ENCODE results near the gene TREH. TPM values are rescaled to one million over a fixed set of nuclear protein-coding genes. Genes with fewer than 3 reads are reported as not detected.

TREH gene
- total RNA-seq, 1 donor from 2014 or later: 0.41 TPM

DNA sequence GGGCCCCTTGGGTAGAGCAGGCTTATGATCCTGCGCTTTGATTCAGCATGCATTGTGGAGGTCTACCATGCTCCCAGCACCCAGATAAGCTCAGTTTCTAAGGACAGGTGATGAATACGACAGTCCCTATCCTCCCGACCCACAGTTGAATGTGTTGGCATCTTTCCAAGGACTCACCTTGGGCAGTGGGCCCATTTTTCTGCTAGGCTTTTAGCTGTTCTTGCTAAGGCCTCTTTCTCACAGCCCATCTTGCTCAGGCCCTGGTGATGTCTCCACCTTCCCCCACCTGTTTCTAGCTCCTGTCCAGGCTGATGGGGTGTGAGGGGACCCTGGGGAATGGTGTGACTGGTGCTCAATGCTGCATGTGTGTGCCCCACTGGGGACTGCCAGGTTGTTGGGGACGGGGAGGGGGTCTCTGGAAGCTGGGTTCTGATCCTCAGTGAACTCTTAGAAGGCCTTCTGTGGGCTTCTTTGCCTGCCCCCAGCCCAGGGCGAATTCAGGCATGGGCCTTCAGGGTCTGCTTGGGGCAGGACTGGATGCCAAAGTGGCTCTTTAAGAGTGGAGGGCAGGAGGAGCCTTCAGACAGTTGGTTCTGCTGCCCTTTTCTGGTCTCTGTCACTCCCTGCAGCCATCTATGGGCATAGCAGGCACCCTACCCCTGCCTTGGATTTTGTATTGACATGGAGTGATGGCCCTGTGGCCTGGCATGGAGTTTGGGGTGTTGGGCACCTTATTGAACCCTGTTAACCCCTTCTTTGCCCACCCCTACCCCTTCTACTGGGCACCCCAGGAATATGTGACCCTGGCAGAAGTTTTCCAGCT is 38.9 kb downstream of the TREH start:
- Mint-ChIP-seq H3K36me3 (peaks cover 13% of the 10 kb centered on the region), H3K4me1 (ENCODE audit: unreplicated experiment) (peaks cover 8% of the 10 kb centered on the region), H3K4me3 (no peak overlapping the region), H3K27me3 (no peaks in the 10 kb centered on the region), H3K9me3 (no peaks in the 10 kb centered on the region), H3K27ac (no peak overlapping the region)
- TF ChIP-seq, protein P1, sequence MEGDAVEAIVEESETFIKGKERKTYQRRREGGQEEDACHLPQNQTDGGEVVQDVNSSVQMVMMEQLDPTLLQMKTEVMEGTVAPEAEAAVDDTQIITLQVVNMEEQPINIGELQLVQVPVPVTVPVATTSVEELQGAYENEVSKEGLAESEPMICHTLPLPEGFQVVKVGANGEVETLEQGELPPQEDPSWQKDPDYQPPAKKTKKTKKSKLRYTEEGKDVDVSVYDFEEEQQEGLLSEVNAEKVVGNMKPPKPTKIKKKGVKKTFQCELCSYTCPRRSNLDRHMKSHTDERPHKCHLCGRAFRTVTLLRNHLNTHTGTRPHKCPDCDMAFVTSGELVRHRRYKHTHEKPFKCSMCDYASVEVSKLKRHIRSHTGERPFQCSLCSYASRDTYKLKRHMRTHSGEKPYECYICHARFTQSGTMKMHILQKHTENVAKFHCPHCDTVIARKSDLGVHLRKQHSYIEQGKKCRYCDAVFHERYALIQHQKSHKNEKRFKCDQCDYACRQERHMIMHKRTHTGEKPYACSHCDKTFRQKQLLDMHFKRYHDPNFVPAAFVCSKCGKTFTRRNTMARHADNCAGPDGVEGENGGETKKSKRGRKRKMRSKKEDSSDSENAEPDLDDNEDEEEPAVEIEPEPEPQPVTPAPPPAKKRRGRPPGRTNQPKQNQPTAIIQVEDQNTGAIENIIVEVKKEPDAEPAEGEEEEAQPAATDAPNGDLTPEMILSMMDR (conservative IDR thresholded peaks at IDR 0.05): no peak
- DNase-seq (ENCODE audit: extremely low spot score, unreplicated experiment): no peak

DNA sequence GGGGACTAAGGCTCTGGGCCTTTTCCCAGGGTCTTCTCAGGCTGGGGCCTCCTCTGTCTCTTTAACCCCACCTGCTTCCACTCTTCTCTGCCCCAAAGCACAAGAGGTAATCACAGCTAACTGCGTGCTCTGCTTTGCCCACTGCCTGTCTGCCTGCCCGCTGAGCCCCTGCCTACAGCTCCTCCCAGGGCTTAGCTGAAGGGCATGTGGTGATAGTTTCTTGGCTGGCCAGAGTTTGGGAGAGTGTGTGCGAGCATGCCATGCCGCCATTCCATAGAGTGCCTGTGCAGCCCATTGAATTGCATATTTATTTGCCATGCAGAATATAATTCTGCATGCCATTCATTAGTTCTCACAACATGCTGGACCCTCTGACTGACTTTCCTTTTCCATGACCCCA is 39.6 kb downstream of the TREH start:
- Mint-ChIP-seq H3K4me1 (ENCODE audit: unreplicated experiment) (peaks cover 11% of the 10 kb centered on the region), H3K4me3 (no peak overlapping the region), H3K9me3 (no peaks in the 10 kb centered on the region), H3K27me3 (no peaks in the 10 kb centered on the region), H3K27ac (no peak overlapping the region), H3K36me3 (peaks cover 13% of the 10 kb centered on the region)
- DNase-seq (ENCODE audit: extremely low spot score, unreplicated experiment): no peak
- TF ChIP-seq, protein P1 (conservative IDR thresholded peaks at IDR 0.05): no peak

GRCh38 chr11:118638726-118639125 is 40.7 kb downstream of the TREH start:
- H3K36me3 Mint-ChIP-seq: peaks cover 13% of the 10 kb centered on the region
- no peaks in the 10 kb centered on the region for H3K27me3 Mint-ChIP-seq
- H3K4me3 Mint-ChIP-seq: no peak overlapping the region
- no peak overlapping the region for H3K27ac Mint-ChIP-seq
- peaks cover 19% of the 10 kb centered on the region for H3K4me1 Mint-ChIP-seq (ENCODE audit: unreplicated experiment)
- H3K9me3 Mint-ChIP-seq: no peaks in the 10 kb centered on the region
- TF ChIP-seq, protein P1 (conservative IDR thresholded peaks at IDR 0.05): no peak
- no peak for DNase-seq (ENCODE audit: extremely low spot score, unreplicated experiment)

GRCh38 chr11:118636569-118637290 is 42.7 kb downstream of the TREH start:
- Mint-ChIP-seq H3K27ac (no peak overlapping the region), H3K9me3 (no peaks in the 10 kb centered on the region), H3K4me1 (ENCODE audit: unreplicated experiment) (peaks cover 19% of the 10 kb centered on the region), H3K27me3 (no peaks in the 10 kb centered on the region), H3K4me3 (no peak overlapping the region), H3K36me3 (peaks cover 17% of the 10 kb centered on the region)
- TF ChIP-seq, protein P1 (conservative IDR thresholded peaks at IDR 0.05): no peak
- DNase-seq (ENCODE audit: extremely low spot score, unreplicated experiment): no peak

DNA sequence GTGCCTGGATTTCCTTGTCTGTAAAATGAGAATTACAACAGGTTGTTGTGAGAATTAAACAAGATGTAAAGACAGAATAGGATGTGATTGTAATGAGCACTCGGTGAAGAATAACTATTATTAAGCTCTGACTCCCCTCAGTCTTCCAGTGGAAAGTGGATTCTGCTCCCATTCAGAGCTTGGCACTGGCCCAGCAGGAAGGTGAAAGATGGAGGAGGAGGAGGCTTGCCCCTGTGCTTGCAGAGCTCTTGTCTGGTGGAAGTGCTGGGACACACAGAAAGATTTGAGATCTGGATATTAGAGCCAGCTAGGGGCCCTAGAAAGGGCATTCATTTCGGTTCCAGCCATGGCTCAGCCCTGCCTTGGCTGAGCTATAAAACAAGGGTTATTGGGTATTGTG is 43.8 kb downstream of the TREH start:
- no peak for DNase-seq (ENCODE audit: extremely low spot score, unreplicated experiment)
- Mint-ChIP-seq H3K4me1 (ENCODE audit: unreplicated experiment) (peaks cover 19% of the 10 kb centered on the region), H3K9me3 (no peaks in the 10 kb centered on the region), H3K27me3 (no peaks in the 10 kb centered on the region), H3K36me3 (peaks cover 17% of the 10 kb centered on the region), H3K4me3 (peak overlapping the region; percentile 60), H3K27ac (no peak overlapping the region)
- TF ChIP-seq, protein P1 (conservative IDR thresholded peaks at IDR 0.05): no peak

Data from type B pancreatic cell (in vitro differentiated cells).